GM21360 (cell line): ENCODE results near the gene KMT2E.
"Not testable (repeated sequence)": the region's sequence is repeated elsewhere in the genome, so short reads cannot be mapped to it uniquely, and the experiment has no call there.

Source experiments
- ATAC-seq: cut with Tn5 transposase; IDR thresholded peaks from one replicate; pipeline ENCODE4 v1.9.1; 2021; ENCODE audit warnings: mild to moderate bottlenecking, moderate library complexity; ENCODE audit not compliant: unreplicated experiment

Gene KMT2E

DNA sequence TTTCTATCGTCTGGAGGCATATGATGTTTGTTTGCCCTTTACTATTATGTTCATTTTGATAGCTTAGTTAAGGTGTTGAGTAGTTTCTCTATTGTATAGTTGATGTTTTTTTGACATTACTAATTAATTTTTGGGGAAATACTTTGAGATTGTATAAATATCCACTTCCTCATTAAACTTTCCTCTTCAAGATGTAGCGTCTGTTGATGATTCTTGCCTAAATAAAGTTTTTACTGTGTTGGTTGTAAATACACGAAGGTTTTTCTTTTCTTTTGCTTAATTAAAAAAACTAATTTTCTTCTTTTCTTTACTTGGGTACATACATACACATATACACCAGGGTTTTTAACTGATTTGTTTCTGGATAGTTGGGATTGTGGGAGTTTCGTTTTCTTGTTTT is 8.5 kb downstream of the KMT2E start:
- ATAC-seq = no peak

DNA sequence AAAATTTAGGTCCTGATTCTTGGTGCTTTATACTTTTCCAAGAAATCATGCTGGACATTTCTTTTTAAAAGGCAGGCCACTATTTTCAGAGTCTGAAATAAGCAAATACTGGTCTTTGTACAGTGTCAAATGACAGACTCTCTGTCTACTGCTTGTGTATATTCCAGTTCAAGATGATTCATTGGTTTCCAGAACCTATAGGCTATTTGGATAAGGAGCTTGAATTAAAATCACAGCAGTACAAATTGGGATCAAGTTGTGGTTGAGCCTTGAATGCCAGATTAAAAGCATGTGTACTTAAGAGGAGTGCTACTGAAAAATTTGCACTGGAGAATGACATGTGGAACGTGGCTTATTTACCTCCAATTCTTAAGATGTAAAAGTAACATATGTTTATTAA is 10.7 kb downstream of the KMT2E start:
- no peak for ATAC-seq

DNA sequence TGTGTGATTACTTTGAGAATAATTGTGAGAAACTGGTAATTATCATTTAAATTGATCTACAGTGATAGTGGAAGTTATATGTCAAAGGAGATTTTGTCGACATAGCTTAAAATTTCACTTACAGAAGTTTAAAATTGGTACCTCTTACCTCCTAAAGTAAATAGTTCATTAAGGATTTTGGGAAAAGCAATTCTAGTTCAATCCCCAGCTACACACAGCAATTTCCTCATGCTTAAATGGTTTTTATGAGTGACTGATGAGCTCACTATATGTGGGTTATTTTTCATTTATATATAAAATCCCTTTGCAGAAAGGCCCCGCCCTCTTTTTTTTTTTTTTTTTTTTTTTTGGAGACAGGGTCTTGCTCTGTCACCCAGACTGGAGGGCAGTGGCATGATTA is 12.7 kb downstream of the KMT2E start:
- no peak for ATAC-seq

DNA sequence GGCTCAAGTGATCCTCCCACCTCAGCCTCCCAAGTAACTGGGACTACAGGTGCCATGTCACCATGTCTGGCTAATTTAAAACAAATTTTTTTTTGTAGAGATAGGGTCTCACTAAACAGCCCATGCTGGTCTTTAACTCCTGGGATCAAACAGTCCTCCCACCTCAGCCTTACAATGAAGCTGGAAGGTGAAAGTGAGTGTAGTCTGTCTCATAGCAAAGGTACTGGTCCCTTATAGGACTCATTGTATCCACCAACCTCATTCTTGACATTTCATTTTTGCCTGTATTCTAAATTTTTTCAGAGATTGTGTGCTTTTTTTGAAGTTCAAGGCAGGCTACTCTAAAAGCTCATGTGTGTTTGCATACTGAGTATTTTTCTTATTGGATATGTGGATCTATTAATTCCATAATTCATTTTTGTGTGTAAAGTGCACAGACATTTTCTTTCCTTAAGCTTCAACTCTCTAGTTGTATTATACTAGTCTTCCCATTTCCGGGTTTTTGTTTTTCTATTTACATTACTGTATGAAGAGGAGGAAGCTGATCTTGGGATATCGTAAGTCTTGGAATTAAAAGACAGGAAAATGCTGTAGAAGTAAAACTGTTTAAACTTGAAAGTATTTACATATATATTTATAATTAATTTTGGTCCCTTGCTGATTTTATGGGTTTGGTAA is 13.3 kb downstream of the KMT2E start:
- ATAC-seq = no peak

DNA sequence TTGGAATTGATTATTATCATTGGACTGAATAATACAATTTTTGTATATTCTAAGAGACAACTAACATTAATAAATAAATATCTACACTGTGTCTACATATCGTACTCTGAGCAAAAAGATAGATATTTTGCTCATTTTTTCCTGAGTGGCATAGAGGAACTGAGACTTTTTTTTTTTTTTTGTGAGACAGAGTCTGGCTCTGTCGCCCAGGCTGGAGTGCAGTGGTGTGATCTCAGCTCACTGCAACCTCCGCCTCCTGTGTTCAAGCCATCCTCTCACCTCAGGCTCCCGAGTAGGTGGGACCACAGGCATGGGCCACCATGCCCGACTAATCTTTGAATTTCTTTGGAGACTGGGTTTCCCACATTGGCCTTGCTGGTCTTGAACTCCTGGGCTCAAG is 14.0 kb downstream of the KMT2E start:
- ATAC-seq = no peak

DNA sequence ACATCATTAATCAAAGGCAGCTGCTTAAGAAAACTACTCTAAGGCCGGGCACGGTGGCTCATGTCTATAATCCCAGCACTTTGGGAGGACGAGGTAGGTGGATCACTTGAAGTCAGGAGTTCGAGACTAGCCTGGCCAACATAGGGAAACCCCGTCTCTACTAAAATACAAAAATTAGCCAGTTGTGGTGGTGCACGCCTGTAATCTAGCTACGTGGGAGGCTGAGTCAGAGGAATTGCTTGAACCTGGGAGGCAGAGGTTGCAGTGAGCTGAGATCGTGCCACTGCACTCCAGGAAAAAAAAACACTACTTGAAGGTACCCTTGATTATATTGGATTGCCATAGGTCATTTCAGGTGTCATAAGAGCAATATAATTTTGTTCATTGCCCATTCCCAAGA is 14.9 kb downstream of the KMT2E start:
- ATAC-seq = not testable (repeated sequence)

DNA sequence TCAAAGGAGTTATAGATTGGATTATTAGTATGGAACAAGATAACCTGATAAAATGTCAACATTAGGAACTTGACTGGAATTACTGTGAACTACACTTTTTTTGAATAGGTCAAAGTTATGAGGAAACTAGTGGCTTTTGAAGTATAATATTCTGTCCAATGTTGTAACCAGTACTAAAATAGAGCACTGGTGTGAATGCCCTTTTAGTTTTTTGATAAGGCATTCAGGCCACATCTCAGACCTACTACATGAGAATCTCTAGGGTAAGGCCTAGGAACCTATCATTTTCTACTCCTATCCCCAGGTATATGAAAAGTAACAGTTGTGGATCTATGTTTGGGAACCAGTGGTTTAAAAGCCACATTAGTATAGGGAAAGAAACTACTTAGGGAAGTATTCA is 16.4 kb downstream of the KMT2E start:
- no peak for ATAC-seq

DNA sequence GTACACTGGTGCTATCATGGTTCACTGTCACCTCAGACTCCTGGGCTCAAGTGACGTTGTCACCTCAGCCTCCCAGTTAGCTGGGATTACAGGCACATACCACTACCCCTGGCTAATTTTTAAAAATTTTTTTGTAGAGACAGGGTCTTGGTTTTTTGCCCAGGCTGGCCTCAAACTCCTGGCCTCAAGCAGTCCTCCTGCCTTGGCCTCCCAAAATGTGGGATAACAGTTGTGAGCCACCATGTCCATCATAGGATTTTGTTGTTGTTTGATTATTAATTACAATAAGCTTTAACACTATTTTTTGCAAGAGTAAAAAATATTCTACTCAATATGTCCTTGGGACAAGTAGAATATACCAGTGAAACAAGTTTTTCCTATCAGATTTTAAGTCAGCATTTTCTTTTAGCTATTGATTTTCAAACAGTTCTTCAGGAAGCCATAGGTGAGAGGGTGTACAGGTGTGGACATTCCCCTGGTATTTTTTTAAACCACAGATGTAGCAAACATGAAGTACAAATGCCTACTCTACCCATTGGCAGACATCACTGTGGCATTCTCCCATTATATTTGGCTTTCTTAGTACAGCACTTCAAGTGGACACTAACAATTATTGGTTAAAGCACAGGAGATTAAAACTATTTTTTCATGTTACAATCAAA is 18.7 kb downstream of the KMT2E start:
- no peak for ATAC-seq

DNA sequence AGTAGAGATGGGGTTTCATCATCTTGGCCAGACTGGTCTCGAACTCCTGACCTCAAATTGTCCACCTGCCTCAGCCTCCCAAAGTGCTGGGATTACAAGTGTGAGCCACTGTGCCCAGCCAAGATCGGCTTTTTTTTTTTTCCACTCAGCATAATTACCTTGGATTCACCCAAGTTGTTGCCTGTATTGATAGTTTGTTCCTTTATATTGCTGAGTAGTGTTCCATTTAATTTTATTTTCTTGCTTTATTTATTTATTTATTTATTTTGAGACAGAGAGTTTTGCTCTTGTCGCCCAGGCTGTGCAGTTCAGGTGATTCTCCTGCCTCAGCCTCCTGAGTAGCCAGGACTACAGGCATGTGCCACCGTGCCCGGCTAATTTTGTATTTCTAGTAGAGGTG is 21.3 kb downstream of the KMT2E start:
- ATAC-seq = no peak

DNA sequence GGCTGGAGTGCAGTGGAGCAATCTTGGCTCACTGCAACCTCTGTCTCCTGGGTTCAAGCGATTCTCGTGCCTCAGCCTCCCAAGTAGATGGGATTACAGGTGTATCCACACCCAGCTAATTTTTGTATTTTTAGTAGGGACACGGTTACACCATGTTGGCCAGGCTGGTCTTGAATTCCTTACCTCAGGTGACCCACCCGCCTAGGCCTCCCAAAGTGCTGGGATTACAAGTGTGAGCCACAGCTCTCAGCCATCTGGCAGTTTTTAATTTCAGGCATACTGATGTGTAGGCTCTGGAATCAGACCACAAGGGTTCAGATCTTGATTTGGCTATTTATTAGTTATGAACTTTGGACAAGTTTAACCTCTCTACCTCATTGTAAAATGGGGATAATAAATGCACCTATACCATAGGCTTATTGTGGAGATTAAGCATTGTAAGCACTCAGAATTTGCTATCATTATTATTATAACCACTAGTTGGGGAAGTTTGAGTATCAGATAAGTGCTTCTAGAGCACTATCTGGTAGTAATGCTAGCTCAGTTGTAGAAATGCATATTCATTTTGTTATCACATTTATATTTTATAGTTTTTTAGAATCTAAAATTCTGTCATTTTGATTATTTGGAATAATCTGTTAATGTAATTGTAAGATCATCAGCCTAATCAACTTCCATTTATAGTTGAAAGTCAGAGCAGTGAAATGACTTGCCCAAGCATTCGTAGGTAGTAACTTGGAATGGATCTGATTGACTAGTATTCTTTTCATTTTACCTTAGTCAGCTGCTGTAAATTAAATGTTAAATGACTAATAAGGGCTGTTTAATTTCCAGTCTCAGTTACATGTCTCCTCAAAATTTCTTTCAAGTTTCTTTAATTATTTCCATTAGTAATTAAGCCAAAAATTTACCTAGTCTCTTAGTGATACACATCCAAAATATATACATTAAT is 22.5 kb downstream of the KMT2E start:
- ATAC-seq = no peak

DNA sequence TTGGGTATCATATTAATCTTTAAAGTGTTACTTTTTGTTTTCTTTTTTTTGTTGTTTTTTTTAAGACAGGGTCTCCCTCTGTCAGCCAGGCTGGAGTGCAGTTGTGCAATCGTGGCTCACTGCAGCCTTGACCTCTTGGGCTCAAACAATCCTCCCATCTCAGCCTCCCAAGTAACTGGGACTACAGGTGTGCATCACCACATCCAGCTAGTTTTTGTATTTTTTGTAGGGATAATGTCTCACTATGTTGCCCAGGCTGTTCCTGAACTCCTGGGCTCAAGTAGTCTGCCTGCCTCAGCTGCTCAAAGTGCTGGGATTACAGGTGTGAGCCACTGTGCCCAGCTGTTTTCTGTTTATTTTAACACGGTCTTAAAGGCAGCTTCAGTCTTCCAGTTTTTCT is 23.3 kb downstream of the KMT2E start:
- ATAC-seq = no peak

DNA sequence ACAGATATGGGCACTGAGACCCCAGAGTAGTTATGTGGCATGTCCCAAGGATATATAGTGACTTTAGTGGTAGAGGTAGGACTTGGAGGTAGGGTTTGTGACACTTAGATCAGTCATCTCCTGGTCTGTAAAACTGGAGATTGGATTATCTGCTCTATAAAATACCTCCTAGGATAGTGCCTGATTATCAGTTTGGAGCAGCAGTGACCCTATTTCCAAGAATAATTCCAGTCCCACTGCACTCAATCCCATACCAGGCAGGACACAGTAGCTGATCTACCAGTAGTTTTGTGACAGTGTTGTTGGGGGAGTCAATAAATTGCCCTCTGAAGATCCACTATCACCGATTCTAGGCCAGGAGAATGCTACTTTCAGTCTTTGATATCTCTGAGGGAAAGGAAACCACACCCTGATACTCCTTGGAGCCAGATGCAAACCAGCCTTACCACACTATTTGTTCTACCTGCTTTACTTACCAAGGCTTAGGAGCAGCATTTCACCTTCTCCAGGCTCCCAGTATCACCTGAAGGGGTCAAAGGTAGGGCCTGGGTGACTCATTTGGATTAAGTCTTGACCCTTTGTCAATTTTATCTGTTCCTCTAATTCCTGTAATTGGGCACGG is 30.6 kb downstream of the KMT2E start:
- no peak for ATAC-seq

DNA sequence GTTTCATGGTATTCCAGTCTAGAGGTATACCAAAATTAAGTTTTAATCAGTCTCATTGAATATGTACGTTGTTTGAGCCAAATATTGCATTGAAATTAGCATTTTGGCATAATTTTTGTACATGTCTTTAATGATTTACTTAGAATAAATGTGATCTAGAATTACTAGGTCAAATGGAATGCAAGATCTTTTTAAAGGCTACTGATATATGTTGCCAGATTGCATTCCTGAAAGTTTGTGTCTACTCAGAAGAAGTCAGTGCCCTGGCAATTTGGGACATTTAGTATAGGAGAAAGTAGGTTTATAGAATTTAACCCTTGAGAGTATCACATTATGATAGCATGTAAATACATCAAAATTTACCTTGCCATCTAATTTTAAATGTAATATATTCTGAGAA is 32.4 kb downstream of the KMT2E start:
- ATAC-seq = no peak

DNA sequence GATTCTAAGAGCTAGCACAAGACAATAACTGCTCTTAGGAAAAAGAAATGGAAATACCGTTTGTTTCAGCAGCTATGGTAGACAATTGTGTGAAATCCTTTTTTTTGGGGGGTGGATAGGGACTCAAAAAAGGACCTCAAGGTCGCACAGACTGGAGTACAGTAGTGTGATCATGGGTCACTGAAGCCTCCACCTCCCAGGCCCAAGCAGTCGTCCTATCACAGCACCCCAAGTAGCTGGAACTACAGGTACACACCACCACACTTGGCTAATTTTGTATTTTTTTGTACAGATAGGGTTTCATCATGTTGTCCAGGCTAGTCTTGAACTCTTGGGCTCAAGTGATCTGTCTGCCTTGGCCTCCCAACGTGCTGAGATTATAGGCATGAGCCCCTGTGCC is 33.9 kb downstream of the KMT2E start:
- no peak for ATAC-seq

DNA sequence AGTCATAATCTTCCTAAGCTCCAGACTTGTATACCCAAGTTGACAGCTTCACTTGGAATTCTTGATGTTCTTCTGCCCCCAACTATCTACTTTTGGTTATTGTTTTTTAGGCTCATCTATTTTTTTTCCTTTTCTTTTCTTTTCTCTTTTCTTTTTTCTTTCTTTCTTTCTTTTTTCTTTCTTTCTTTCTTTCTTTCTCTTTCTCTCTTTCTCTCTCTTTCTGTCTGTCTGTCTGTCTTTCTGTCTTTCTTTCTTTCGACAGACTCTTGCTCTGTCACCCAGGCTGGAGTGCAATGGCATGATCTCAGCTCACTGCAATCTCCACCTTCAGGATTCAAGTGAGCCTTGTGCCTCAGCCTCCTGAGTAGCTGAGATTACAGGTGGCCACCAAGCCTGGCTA is 36.5 kb downstream of the KMT2E start:
- ATAC-seq = no peak

DNA sequence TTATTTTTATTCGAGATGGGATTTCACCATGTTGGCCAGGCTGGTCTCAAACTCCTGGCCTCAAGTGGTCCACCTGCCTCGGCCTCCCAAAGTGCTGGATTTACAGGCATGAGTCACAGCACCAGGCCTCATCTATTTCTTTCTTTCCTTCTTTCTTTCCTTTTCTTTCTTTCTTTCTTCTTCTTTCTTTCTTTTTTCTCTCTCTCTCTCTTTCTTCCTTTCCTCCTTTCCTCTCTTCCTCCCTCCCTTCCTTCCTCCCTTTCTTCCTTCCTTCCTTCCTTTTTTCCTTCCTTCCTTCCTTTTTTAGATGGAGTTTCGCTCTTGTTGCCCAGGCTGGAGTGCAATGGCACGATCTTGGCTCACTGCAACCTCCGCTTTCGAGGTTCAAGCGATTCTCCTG is 36.9 kb downstream of the KMT2E start:
- not testable (repeated sequence) for ATAC-seq

DNA sequence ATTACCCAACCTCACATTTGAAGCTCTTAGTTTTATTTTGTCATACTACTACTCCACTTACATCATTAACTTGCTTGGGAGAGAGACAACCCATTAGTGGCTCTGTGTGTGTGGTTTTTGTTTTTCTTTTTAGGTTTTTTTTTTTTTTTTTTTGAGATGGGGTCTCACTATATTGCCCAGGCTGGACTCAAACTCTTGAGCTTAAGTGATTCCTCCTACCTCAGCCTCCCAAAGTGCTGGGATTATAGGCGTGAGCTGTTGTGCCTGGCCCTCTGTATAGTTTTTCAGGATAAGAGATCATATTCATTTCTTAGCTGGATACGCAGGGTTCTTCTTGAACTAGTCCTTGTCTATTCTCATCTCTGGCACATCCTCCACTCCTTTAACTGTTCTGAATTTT is 41.1 kb downstream of the KMT2E start:
- ATAC-seq = no peak

DNA sequence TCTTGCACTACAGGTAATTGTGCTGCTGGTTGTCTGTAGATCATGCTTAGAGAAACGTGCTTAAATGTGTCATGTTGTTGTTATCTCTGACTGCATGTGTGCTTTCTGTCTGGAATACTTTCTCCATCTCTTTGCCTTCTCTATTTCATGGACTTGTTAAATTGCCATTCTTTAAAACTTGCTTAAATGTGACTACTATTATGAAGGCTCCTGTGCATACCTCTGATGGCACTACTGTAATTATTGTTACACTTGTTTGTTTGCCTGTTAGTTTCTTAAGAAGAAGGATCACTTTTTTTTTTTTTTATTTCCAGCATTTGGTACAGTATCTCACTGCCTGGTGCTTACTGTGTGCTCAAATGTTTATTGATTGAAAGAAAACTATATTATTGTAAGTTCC is 41.6 kb downstream of the KMT2E start:
- ATAC-seq = no peak

DNA sequence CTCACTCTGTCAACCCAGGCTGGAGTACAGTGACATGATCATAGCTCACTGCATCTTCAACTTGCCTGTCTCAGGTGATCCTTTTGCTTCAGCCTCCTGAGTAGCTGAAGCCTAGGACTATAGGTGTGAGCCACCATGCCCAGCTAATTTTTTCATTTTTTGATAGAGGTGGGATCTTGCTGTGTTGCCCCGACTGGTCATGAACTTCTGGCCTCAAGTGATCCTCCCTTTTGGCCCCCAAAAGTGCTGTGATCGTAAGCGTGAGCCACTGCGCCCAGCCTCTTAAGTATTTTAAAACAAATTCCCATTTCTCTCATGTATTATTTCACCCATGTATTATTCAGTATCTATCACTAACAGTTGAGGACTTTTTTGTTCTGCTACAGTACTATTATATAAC is 43.5 kb downstream of the KMT2E start:
- ATAC-seq = no peak

DNA sequence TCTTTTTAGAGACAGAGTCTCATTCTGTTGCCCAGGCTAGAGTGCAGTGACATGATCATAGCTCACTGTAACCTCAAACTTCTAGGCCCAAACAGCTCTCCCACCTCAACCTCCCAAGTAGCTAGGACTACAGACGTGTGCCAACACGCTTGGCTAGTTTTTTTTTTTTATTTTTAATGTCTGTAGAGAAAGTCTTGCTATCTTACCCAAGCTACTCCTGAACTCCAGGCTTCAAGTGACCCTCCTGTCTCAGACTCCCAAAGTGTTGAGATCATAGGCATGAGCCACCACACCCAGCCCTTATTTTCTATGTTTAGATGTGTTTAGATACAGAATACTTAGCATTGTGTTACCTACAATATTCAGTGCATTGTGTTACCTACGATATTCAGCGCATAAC is 46.4 kb downstream of the KMT2E start:
- no peak for ATAC-seq

DNA sequence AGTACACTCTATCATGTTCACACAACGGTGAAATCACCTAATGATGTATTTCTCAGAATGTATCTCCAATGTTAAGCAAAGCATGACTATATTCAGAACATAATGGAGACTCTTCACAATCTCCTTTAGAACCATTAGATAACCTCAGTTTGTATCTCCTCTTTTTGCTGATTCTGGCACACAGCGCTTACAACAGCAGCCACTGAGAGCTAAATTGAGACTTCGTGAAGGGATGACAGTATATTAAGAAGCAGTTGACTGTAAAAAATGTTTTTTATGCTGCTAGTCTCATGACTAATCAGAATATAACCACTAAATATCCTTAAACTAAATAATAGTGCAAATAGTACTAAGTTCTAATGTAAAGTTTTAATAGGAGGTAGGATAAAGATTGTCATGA is 46.9 kb downstream of the KMT2E start:
- ATAC-seq = no peak
